Astrocyte (in vitro differentiated cells and primary cell): ENCODE data around the gene NELFA.

Experiments
- CTCF ChIP-seq: IDR thresholded peaks from 2 replicates; pipeline ENCODE4 v1.5.1; 2011; ENCODE audit warnings: low read depth, mild to moderate bottlenecking, inconsistent platforms, low read length, moderate library complexity; ENCODE audit not compliant: insufficient read depth
- EZH2 ChIP-seq: IDR thresholded peaks from 2 replicates; pipeline ENCODE4 v1.6.1; 2012; ENCODE audit warnings: mild to moderate bottlenecking, low read length, inconsistent platforms; ENCODE audit not compliant: insufficient read depth

- TF ChIP-seq CTCF (no peak), EZH2 (no peak)
These were observed 33.9 kb downstream of the NELFA start for GRCh38 chr4:1974840-1975239.
